ENCODE measurements around the gene LAMB3. TPM values are rescaled to one million over a fixed set of nuclear protein-coding genes. Genes with fewer than 3 reads are reported as not detected.

LAMB3 gene
- total RNA-seq, 1 donor from 2014 or later: not detected

GRCh38 chr1:209614151-209614420, 38.1 kb downstream of the LAMB3 start:
- H3K27ac Mint-ChIP-seq (ENCODE audit: unreplicated experiment): no peak overlapping the region
- H3K27me3 Mint-ChIP-seq (ENCODE audit: low read depth): peaks cover 4% of the 10 kb centered on the region
- H3K36me3 Mint-ChIP-seq (ENCODE audit: low read depth): no peaks in the 10 kb centered on the region

GRCh38 chr1:209613400-209614150, 38.6 kb downstream of the LAMB3 start:
- DNase-seq (ENCODE audit: low read depth, low spot score): no peak
- peaks cover 4% of the 10 kb centered on the region for H3K27me3 Mint-ChIP-seq (ENCODE audit: low read depth)
- no peak for TF ChIP-seq CTCF (conservative IDR thresholded peaks at IDR 0.05)
- H3K36me3 Mint-ChIP-seq (ENCODE audit: low read depth): no peaks in the 10 kb centered on the region
- H3K4me1 Mint-ChIP-seq: no peaks in the 10 kb centered on the region
- H3K9me3 Mint-ChIP-seq: no peaks in the 10 kb centered on the region
- H3K27ac Mint-ChIP-seq (ENCODE audit: unreplicated experiment): peak overlapping the region; percentile 83
- H3K4me3 Mint-ChIP-seq: no peak overlapping the region

More at GRCh38 chr1:209614151-209614420, 38.1 kb downstream of the LAMB3 start:
- H3K9me3 Mint-ChIP-seq: no peaks in the 10 kb centered on the region
- H3K4me3 Mint-ChIP-seq: no peak overlapping the region
- no peaks in the 10 kb centered on the region for H3K4me1 Mint-ChIP-seq
- DNase-seq (ENCODE audit: low read depth, low spot score): no peak
- TF ChIP-seq CTCF (conservative IDR thresholded peaks at IDR 0.05): no peak

- H3K36me3 Mint-ChIP-seq (ENCODE audit: low read depth): no peaks in the 10 kb centered on the region
- H3K27ac Mint-ChIP-seq (ENCODE audit: unreplicated experiment): no peak overlapping the region
- DNase-seq (ENCODE audit: low read depth, low spot score): no peak
- H3K9me3 Mint-ChIP-seq: no peaks in the 10 kb centered on the region
- no peak for TF ChIP-seq CTCF (conservative IDR thresholded peaks at IDR 0.05)
- no peaks in the 10 kb centered on the region for H3K4me1 Mint-ChIP-seq
- H3K27me3 Mint-ChIP-seq (ENCODE audit: low read depth): peaks cover 4% of the 10 kb centered on the region
- no peak overlapping the region for H3K4me3 Mint-ChIP-seq
Observed at GRCh38 chr1:209612646-209613399, 39.4 kb downstream of the LAMB3 start.

GRCh38 chr1:209611771-209612570, 40.3 kb downstream of the LAMB3 start:
- no peak for DNase-seq (ENCODE audit: low read depth, low spot score)
- no peaks in the 10 kb centered on the region for H3K9me3 Mint-ChIP-seq
- peaks cover 4% of the 10 kb centered on the region for H3K27me3 Mint-ChIP-seq (ENCODE audit: low read depth)
- no peaks in the 10 kb centered on the region for H3K36me3 Mint-ChIP-seq (ENCODE audit: low read depth)
- TF ChIP-seq CTCF (conservative IDR thresholded peaks at IDR 0.05): no peak
- H3K4me3 Mint-ChIP-seq: no peak overlapping the region
- H3K4me1 Mint-ChIP-seq: no peaks in the 10 kb centered on the region
- H3K27ac Mint-ChIP-seq (ENCODE audit: unreplicated experiment): no peak overlapping the region

- DNase-seq (ENCODE audit: low read depth, low spot score): no peak
- Mint-ChIP-seq H3K27ac (ENCODE audit: unreplicated experiment) (no peak overlapping the region), H3K36me3 (ENCODE audit: low read depth) (no peaks in the 10 kb centered on the region), H3K9me3 (no peaks in the 10 kb centered on the region), H3K27me3 (ENCODE audit: low read depth) (no peaks in the 10 kb centered on the region), H3K4me1 (no peaks in the 10 kb centered on the region), H3K4me3 (no peak overlapping the region)
- no peak for TF ChIP-seq CTCF (conservative IDR thresholded peaks at IDR 0.05)
Observed at GRCh38 chr1:209610631-209610905, 41.7 kb downstream of the LAMB3 start.

All from neural crest cell (in vitro differentiated cells).